Endothelial cell of umbilical vein (primary cell): ENCODE results near the gene CHMP6. TPM values are rescaled to one million over a fixed set of nuclear protein-coding genes. Genes with fewer than 3 reads are reported as not detected.

Experiments
- BruUV-seq: library from RNA; stranded (reverse); fragments of 400-500 nt; replicated peaks from 2 replicates; lab custom pipeline; 2021; lab: Mats Ljungman, UMichigan
- CTCF ChIA-PET: fragments of 300-600, 350-600 bp; sonication (Branson Sonifier 250); formaldehyde crosslinking; loops from one replicate; lab custom pipeline; 2021; ENCODE audit warnings: antibody characterized with exemption, inconsistent platforms; lab: Charles Lee
- POLR2A ChIA-PET: fragments of 300-600, 350-600 bp; sonication (Branson Sonifier 250); formaldehyde crosslinking; loops from one replicate; lab custom pipeline; 2021; ENCODE audit warnings: antibody characterized with exemption, inconsistent platforms; lab: Charles Lee
- DNase-seq: peaks from one replicate; pipeline ENCODE4 v3.0.0-alpha.2; 2011; ENCODE audit warnings: low read depth, low spot score
- FAIRE-seq: peaks from 2 replicates; lab custom pipeline; 2011; peaks lifted over from hg19 to GRCh38; lab: Jason Lieb, UNC
- H2AFZ ChIP-seq: 2 replicates; pipeline ENCODE4 v1.6.0; 2012; ENCODE audit warnings: low read depth, low read length, control low read depth, inconsistent platforms
- H3K27ac ChIP-seq: 2 replicates; pipeline ENCODE4 v1.5.1; 2011; ENCODE audit warnings: low read depth, mild to moderate bottlenecking, control low read depth, low read length, moderate library complexity; ENCODE audit not compliant: insufficient read depth
- H3K27me3 ChIP-seq, 2 experiments: 2 replicates each; pipeline versions ENCODE4 v1.6.0 to v1.6.1; 2011; ENCODE audit warnings: low read length in 2 of 2, mixed read lengths in 1 of 2; ENCODE audit not compliant: control insufficient read depth in 2 of 2, insufficient read depth in 2 of 2
- H3K36me3 ChIP-seq, 2 experiments: 2 replicates in 1 of 2; 3 replicates in 1 of 2; pipeline ENCODE4 v1.5.1; 2011; ENCODE audit warnings: low read length in 2 of 2, mild to moderate bottlenecking in 1 of 2, moderate library complexity in 1 of 2; ENCODE audit not compliant: control insufficient read depth in 2 of 2, insufficient read depth in 2 of 2; ENCODE audit errors: extremely low read depth in 1 of 2
- H3K4me1 ChIP-seq: 3 replicates; pipeline ENCODE4 v1.5.1; 2011; ENCODE audit warnings: mild to moderate bottlenecking, low read length; ENCODE audit not compliant: control insufficient read depth, insufficient read depth; ENCODE audit errors: extremely low read depth
- H3K4me2 ChIP-seq: 2 replicates; pipeline ENCODE4 v1.6.1; 2011; ENCODE audit warnings: low read length, control low read depth, mixed read lengths; ENCODE audit not compliant: insufficient read depth
- H3K4me3 ChIP-seq, 3 experiments: fragments of 200-600 bp in 1 of 3; sonication (generic), shearing (Covaris generic) in 1 of 3; replicated peaks in 1 of 3; 2 replicates each; pipeline ENCODE4 v1.5.1; 2011 to 2016; ENCODE audit warnings: control low read depth in 3 of 3, low read length in 3 of 3, mild to moderate bottlenecking in 2 of 3, inconsistent platforms in 1 of 3, low read depth in 1 of 3, moderate library complexity in 1 of 3; ENCODE audit not compliant: insufficient read depth in 1 of 3
- H3K79me2 ChIP-seq: 2 replicates; pipeline ENCODE4 v1.6.0; 2012; ENCODE audit warnings: low read length, inconsistent platforms; ENCODE audit not compliant: control insufficient read depth, insufficient read depth
- H3K9ac ChIP-seq: replicated peaks from 2 replicates; pipeline ENCODE3; 2011; ENCODE audit warnings: low read length, control low read depth; ENCODE audit not compliant: insufficient read depth; ENCODE audit errors: extremely low read depth
- H3K9me1 ChIP-seq: replicated peaks from 3 replicates; pipeline ENCODE4 v1.6.0; 2011; ENCODE audit warnings: mild to moderate bottlenecking, low read length; ENCODE audit not compliant: control insufficient read depth, insufficient read depth; ENCODE audit errors: extremely low read depth
- H3K9me3 ChIP-seq: replicated peaks from 2 replicates; pipeline ENCODE4 v1.5.1; 2012; ENCODE audit warnings: low read length, inconsistent platforms; ENCODE audit not compliant: control insufficient read depth, insufficient read depth
- H4K20me1 ChIP-seq: replicated peaks from 2 replicates; pipeline ENCODE3; 2011; ENCODE audit warnings: mild to moderate bottlenecking, low read length; ENCODE audit not compliant: control insufficient read depth, insufficient read depth; ENCODE audit errors: extremely low read depth
- EZH2 ChIP-seq: IDR thresholded peaks from 2 replicates; pipeline ENCODE4 v1.6.1; 2012; ENCODE audit warnings: borderline replicate concordance, low read depth, mild to moderate bottlenecking, moderate library complexity, low read length, inconsistent platforms; ENCODE audit not compliant: severe bottlenecking
- FOS ChIP-seq: IDR thresholded peaks from 2 replicates; pipeline ENCODE4 v1.6.1; 2011; ENCODE audit warnings: mild to moderate bottlenecking, low read length, moderate library complexity, borderline replicate concordance; ENCODE audit not compliant: insufficient read depth
- GATA2 ChIP-seq: IDR thresholded peaks from 2 replicates; pipeline ENCODE4 v1.7.0; 2011; ENCODE audit warnings: low read depth, mild to moderate bottlenecking, moderate library complexity, mixed read lengths, low read length; ENCODE audit not compliant: insufficient read length, insufficient read depth
- JUN ChIP-seq: IDR thresholded peaks from 2 replicates; pipeline ENCODE4 v1.6.1; 2011; ENCODE audit warnings: borderline replicate concordance, low read depth; ENCODE audit not compliant: insufficient read length, insufficient read depth
- MYC ChIP-seq: IDR thresholded peaks from one replicate; pipeline ENCODE4 v1.6.1; 2011; ENCODE audit warnings: mild to moderate bottlenecking, low read depth, low read length
- POLR2A ChIP-seq: IDR thresholded peaks from 2 replicates; pipeline ENCODE4 v1.6.1; 2012; ENCODE audit warnings: low read depth, mild to moderate bottlenecking, control low read depth, low read length
- POLR2AphosphoS5 ChIP-seq: IDR thresholded peaks from 2 replicates; pipeline ENCODE4 v1.6.1; 2012; ENCODE audit warnings: low read depth, mild to moderate bottlenecking, control low read depth, low read length, moderate library complexity; ENCODE audit not compliant: insufficient read depth
- dilution Hi-C: fragments of 300-500 bp; cut with MboI; formaldehyde crosslinking; loops from one replicate; pipeline ENCODE4 v1.15.0; 2019; ENCODE audit warnings: low sequenced_read_pairs; ENCODE audit not compliant: extremely low pct_ligation_motif_present
- intact Hi-C: fragments of 100-400 bp; cut with micrococcal nuclease; formaldehyde crosslinking; loops from one replicate; pipeline ENCODE4 v1.10.0; 2022
- polyA plus RNA-seq, 4 experiments: library from polyadenylated mRNA; depleted of rRNA in 3 of 4; stranded (reverse) in 3 of 4; unstranded in 1 of 4; fragments of >200 nt; gene quantifications; 2 replicates each; pipeline versions ENCODE4 v1.2.1 to v1.2.3, GENCODE V29; 2011 to 2012; ENCODE audit warnings: missing spikeins in 1 of 4
- total RNA-seq: library from RNA; stranded (reverse); gene quantifications from 2 replicates; pipeline ENCODE4 v1.2.3, GENCODE V29; 2021
- TF ChIP-seq, protein P1 (sequence below): IDR thresholded peaks from 2 replicates; pipeline ENCODE4 v1.6.1; 2011; ENCODE audit not compliant: insufficient read depth, insufficient read length
- TF ChIP-seq, protein P2 (sequence below), 2 donors: IDR thresholded peaks; 1 replicate in 1 of 2; 2 replicates in 1 of 2; pipeline ENCODE4 v1.5.1; 2011; ENCODE audit warnings: low read length in 2 of 2, mild to moderate bottlenecking in 2 of 2, moderate library complexity in 2 of 2, control low read depth in 1 of 2, inconsistent platforms in 1 of 2, low read depth in 1 of 2; ENCODE audit not compliant: insufficient read depth in 1 of 2; ENCODE audit errors: extremely low read depth in 1 of 2

CHMP6 gene
- total and polyA plus RNA-seq, 2 donors (not counting 3 experiments of a cell fraction or from before 2014, with no cell fraction given): 42.5 to 48.5 TPM

DNA sequence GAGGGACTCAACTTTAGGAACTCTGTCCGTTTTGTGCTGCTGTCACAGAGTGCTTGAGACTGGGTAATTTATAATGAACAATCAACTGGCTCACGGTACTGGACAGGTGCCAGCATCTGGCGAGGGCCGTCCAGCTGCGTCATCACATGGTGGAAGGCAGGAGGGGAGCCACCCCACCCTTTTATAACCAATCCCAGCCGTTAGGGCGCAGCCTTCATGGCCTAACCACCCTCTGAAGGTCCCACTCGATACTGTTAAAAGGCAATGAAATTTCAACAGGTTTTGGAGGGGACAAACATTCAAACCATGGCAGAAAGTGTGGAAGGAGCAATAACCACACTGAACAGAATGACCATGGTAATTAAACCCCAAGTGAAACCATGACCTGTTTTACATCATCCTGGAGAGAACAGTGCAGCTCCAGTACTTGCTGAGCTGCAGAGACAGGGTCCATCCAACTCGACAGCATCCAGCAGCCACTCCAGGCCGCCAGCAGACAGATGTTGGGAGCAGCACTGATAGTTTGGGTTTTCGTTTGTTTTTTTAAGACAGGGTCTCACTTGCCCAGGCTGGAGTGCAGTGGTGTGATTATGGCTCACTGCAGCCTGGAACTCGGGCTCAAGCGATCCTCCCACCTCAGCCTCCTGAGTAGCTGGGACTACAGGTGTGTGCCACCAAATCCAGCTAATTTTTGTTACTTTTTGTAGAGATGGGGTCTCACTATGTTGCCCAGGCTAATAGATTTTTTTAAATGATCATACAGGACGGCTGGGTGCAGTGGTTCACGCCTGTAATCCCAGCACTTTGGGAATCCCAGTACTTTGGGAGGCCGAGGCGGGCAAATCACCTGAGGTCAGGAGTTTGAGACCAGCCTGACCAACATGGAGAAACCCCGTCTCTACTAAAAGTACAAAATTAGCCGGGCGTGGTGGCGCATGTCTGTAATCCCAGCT lies 11.0 kb downstream of the CHMP6 start:
- dilution Hi-C loops: no loop called here
- no peaks in the 10 kb centered on the region for H4K20me1 ChIP-seq
- no peaks in the 10 kb centered on the region for H3K79me2 ChIP-seq
- BruUV-seq: TSS peak; percentile 20
- H3K9ac ChIP-seq: no peak overlapping the region
- peak; percentile 78 for FAIRE-seq
- peaks cover 3% of the 10 kb centered on the region for H3K4me1 ChIP-seq
- H2AFZ ChIP-seq: no peak overlapping the region
- H3K27me3 ChIP-seq: peaks cover 17 to 34% of the 10 kb centered on the region in 2 experiments
- intact Hi-C loops: no loop called here
- CTCF ChIA-PET: no interaction called here
- H3K9me1 ChIP-seq: no peaks in the 10 kb centered on the region
- no peak overlapping the region for H3K27ac ChIP-seq
- TF ChIP-seq POLR2A: peak; percentile 23
- TF ChIP-seq, protein P1, sequence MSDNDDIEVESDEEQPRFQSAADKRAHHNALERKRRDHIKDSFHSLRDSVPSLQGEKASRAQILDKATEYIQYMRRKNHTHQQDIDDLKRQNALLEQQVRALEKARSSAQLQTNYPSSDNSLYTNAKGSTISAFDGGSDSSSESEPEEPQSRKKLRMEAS: no peak
- H3K4me3 ChIP-seq: no peak overlapping the region
- H3K9me3 ChIP-seq: no peaks in the 10 kb centered on the region
- no peak overlapping the region for H3K4me2 ChIP-seq
- POLR2A ChIA-PET: no interaction called here
- peaks cover 0 to 20% of the 10 kb centered on the region in 2 experiments for H3K36me3 ChIP-seq
- DNase-seq: peak; percentile 64

DNA sequence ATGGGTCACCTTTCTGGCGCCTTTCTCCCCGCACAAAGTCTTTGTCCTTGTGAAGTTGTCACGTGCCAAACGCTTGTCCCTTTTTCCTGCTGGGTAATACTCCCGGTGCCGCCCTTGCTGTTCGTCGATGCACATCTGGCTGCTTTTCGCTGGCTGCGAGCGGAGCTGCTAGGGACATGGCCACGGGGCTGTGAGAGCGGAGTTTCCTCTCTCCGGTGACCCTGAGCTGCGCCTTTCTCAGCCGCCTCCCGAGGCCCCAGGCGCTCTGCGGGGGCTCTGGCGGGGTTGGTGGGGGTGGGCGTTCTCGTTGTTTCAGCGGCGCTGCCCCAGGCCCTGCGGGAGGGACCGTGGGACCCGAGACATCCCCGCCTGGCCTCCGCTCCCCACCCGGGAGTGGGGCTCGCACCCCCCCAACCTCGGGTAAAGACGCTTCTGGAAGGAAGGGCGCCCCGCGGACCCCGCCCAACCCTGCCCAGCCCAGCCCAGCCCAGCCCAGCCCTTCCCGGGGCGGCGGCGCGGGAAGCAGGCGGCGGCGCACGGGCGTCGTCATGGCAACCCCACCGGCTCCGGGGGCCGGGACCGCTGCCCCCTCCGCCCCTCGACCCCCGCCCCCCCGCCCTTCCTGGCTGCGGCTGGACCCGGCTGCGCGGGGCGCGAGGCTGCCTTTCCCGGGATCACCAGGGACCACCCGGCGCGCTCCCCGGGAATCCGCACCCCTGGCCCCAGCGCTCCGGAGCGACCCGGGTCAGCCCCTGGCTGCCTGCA lies 12.3 kb downstream of the CHMP6 start:
- Histone ChIP-seq H3K9ac (no peak overlapping the region), H4K20me1 (no peaks in the 10 kb centered on the region), H3K4me3 (no peak overlapping the region), H3K79me2 (no peaks in the 10 kb centered on the region), H3K36me3 (peaks cover 0 to 13% of the 10 kb centered on the region in 2 experiments), H3K9me3 (no peaks in the 10 kb centered on the region), H3K27me3 (peaks cover 19 to 34% of the 10 kb centered on the region in 2 experiments), H3K27ac (no peak overlapping the region), H3K4me2 (no peak overlapping the region), H2AFZ (no peak overlapping the region), H3K9me1 (no peaks in the 10 kb centered on the region), H3K4me1 (peaks cover 3% of the 10 kb centered on the region)
- DNase-seq: no peak
- no peak for FAIRE-seq
- TF ChIP-seq EZH2 (no peak), POLR2AphosphoS5 (no peak), FOS (no peak), MYC (no peak), GATA2 (no peak), POLR2A (no peak), JUN (no peak)
- TF ChIP-seq, protein P2, sequence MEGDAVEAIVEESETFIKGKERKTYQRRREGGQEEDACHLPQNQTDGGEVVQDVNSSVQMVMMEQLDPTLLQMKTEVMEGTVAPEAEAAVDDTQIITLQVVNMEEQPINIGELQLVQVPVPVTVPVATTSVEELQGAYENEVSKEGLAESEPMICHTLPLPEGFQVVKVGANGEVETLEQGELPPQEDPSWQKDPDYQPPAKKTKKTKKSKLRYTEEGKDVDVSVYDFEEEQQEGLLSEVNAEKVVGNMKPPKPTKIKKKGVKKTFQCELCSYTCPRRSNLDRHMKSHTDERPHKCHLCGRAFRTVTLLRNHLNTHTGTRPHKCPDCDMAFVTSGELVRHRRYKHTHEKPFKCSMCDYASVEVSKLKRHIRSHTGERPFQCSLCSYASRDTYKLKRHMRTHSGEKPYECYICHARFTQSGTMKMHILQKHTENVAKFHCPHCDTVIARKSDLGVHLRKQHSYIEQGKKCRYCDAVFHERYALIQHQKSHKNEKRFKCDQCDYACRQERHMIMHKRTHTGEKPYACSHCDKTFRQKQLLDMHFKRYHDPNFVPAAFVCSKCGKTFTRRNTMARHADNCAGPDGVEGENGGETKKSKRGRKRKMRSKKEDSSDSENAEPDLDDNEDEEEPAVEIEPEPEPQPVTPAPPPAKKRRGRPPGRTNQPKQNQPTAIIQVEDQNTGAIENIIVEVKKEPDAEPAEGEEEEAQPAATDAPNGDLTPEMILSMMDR (IDR thresholded peaks at IDR 0.05; ENCODE audit: extremely low read depth in 1 of 2, insufficient read depth in 1 of 2, low read depth in 1 of 2, low read length in 2 of 2): no peak
- TF ChIP-seq, protein P1: no peak
- ChIA-PET POLR2A (interaction anchor here (0.6 kb wide), 1 partner anchor 549 kb away, joined by 4 read pairs; no protein-coding TSS in a partner anchor), CTCF (no interaction called here)
- dilution Hi-C loops (no loop called here), intact Hi-C loops (no loop called here)
- BruUV-seq: no TSS peak
